GM10847 (cell line): ENCODE results near the gene OSBPL8.

Source experiments
- POLR2A ChIP-seq: IDR thresholded peaks from 2 replicates; pipeline ENCODE4 v1.6.1; 2011; ENCODE audit not compliant: insufficient read length; ENCODE audit errors: extremely low read depth

Gene OSBPL8

DNA sequence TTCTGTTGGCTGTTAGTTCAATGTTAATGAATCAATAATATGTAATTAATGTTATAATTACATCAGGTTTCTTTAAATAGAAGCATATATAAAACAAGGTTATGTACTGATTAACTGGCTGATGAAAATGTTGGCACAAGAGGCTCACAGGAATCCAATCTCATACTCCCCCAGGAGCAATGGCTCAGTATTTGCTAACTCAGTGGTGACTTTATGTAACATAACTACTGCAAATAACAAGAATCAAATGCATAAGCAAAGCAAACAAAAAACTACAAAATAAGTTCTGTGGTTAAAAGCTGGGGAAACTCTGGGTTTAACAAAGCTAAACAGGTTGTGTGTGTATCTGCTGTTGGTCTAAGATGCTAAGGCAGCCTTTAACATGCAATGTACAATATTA lies 183.6 kb downstream of the OSBPL8 start:
- no peak for TF ChIP-seq POLR2A

DNA sequence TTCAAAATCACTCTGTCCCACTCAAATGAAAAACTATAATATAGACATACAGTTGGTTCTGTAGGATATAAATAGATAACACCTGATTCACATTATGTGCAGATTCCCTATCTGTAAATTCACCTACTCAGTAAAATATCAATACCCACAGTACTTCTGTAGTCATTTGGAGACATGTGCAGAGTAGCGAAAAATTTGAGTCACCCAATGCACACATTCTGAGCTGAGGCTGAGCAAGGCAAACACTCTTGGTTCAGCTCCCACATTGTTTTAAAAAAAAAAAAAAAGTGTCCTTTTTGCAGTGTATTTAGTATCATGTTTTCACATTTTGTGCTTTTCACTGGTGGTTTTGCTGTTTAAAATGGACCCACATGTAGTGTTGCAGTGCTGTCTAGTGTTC lies 184.1 kb downstream of the OSBPL8 start:
- no peak for TF ChIP-seq POLR2A

GRCh38 chr12:76374386-76375020 lies 185.1 kb downstream of the OSBPL8 start:
- TF ChIP-seq POLR2A = no peak

DNA sequence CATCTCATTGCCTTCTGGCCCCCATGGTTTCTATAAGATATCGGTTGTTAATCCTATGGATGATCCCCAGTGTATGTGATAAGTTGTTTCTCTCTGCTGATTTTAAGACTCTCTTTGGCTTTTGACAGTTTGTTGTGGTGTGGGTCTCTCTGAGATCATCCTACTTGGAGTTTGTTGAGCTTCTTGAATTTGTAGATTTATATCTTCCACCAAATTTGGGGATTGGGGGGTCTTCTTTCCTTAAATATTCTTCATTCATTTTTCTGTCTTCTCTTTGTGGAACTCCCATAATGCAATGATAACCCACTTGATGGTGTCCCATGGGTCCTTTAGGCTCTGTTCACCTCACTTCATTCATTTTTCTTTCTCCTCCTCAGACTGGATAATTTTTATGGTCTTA lies 191.3 kb downstream of the OSBPL8 start:
- no peak for TF ChIP-seq POLR2A

GRCh38 chr12:76366163-76366562 lies 193.4 kb downstream of the OSBPL8 start:
- TF ChIP-seq POLR2A = no peak

DNA sequence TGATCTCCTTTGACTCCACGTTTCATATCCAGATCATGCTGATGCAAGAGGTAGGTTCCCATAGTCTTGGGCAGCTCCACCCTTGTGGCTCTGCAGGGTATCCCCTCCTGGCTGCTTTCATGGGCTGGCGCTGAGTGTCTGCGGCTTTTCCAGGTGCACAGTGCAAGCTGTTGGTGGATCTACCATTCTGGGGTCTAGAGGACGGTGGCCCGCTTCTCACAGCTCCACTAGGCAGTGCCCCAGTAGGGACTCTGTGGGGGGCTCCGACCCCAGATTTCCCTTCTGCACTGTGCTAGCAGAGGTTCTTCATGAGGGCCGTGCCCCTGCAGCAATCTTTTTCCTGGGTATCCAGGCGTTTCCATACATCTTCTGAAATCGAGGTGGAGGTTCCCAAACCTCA lies 199.3 kb downstream of the OSBPL8 start:
- no peak for TF ChIP-seq POLR2A

GRCh38 chr12:76356071-76356470 lies 203.5 kb downstream of the OSBPL8 start:
- TF ChIP-seq POLR2A = no peak

GRCh38 chr12:76348079-76348901 lies 211.3 kb downstream of the OSBPL8 start, which contains the start of gene BBS10:
Gene BBS10 (minus strand): TSS chr12:76348415. CDS start chr12:76348358, 57 bp downstream.
- TF ChIP-seq POLR2A = peak; percentile 77

DNA sequence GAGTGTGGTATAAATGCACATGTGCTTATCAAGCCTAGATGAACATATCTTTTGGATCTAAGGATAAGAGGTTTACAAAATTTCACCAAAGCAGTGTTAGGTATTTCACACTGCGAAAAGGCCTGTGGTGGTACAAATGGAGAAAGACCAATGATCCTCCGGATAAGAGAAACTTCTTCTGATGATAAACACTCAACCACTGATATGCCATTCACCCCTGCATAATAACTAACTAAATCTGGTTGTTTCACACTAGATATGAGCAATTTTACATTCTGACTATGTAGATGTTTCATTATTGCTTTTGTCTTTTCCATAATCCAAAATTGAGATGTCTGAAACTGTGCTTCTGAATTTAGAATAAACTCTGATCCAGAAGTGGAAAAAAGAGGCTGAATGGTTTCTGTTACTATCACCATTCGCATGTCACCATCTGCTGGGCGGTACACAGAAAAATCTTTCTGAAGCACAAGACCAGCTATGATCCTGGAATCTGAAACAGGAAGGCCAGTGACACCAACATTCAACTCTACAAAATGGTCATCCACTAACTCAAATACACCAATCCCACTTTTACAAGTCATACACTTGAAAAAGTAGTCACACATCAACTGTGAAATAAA lies 212.7 kb downstream of the OSBPL8 start:
- no peak for TF ChIP-seq POLR2A

DNA sequence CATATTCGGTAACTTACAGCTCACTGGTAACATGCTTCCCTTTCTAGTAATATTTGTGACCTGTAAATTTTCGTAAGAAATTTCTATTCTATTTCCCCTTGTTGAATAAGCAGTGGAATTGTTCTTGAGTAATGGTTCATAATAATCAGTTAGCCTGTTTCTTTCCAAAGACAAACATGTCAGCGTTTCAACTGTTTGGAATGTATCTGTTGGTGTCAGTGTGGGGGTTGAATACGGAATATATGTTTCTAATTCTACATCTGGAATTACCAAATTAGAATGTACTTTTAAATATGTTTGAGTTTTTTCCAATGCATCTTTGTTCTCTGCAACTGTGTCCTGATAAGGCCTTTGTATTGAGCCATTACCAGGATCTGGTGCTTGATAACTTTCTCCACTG lies 213.3 kb downstream of the OSBPL8 start:
- TF ChIP-seq POLR2A = no peak

DNA sequence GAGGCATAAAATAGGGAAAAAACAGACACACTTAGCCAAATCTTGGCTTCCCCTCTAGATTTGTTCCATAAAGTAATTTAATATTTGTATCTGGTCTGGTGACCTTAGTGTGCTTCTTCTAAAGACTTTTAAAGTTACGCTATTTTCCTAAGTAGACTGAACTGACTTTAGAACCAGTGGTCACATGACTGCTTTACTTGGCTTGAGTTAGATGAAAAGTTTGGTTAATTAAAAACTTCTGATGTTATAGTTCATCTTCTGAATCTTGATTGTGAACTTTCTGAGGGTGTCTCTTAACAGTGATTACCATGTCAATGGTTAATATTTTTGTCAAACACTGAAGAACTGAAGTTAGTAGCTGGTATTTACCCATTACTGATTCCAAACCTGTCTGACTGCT lies 214.0 kb downstream of the OSBPL8 start:
- TF ChIP-seq POLR2A = no peak

DNA sequence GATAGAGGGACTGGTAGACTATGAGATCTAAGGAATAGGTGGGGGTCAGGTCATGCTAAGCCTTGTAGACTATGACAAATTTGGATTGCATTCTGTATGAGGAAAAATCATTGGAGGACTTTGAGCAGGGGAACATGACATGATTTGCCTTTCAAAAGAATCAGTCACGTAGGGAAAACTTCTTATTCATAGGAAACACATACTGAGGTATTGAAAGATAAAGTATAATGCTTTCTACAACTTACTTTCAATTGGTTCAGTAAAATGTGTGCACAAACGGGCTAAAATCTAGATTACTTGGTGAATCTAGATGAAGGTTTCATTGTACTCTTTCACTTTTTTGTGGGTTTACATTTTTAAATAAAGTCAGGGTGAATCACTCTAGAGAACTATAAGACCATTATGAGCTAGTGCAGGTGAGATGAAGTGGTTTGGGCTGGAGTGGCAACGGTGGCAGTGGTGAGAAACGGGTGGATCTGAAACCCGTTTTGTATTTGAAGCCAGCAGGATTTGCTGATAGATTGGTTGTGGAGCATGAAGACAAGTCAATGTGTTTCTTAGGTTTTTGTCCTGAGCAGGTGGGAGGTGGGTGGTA lies 218.0 kb downstream of the OSBPL8 start:
- TF ChIP-seq POLR2A = no peak

DNA sequence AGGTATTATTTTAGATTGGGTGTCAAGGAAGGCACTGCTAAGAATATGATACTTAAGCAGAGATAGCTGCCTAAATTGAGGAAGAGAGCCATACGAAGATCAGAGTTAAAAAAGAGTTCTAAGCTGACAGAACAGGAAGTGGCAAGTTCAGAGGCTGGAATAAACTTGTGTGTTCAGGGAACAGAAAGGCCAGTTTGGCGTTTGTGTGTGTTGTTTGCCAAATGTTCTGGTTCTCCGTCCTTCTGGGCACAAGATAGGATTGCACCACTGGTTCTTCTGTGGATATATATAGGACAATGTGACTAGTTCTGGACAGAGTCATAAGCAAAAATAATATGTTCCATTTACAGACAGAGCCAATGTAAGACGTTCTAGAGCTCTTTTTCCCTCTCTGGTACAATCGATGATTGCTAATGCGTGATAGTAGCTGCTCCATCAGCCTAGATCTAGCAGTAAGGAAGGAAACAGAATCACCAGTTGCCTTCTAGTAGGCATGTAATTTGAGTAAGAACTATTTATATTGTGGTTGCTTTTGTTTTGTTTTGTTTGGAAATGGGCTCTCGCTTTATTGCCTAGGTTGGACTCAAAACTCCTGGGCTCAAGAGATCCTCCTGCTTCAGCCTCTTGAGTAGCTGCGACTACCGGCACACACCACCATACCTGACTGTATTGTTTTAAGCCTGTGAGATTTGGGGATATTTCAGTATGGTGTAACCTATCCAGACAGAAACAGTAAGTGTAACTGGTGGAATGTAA lies 218.7 kb downstream of the OSBPL8 start:
- no peak for TF ChIP-seq POLR2A

DNA sequence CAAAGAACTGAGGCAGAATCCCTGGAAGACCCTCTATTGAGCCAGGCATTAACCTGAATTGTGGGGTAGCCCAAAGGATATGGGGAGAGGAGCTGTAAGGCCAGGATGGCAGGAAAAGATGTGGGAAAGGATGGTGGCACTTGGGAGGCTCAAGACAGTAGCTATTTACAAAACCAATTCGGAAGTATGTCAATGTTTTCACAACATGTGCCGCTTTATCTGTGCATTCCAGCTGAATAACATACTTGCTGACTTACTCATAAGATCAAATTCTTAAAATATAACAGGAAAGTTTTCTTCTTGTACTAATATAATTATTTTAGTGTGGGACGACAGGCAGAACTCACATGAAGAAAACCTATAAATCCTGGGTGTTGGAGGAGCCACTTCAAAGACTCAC lies 222.0 kb downstream of the OSBPL8 start:
- TF ChIP-seq POLR2A = no peak

GRCh38 chr12:76332606-76333005 lies 227.0 kb downstream of the OSBPL8 start:
- TF ChIP-seq POLR2A = no peak

DNA sequence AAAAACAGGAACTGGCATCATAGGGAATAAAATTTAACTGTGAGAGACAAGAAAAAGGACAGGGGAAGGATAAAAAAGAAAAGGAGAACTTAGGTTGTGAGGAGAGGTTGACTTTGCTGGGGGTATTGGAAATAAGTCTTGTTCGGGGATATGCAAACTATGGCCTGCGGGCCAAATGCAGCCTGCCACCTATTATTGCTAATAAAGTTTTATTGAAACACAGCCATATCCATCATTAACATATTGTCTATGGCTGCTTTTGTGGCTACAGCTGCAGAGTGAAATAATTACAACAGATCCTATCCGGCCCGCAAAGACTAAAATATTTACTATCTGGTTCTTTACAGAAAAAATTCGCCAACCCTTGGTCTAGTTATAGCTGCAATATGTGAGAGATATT lies 230.0 kb downstream of the OSBPL8 start:
- TF ChIP-seq POLR2A = no peak

GRCh38 chr12:76329159-76329558 lies 230.4 kb downstream of the OSBPL8 start:
- TF ChIP-seq POLR2A = no peak
